ENCODE measurements around the gene HECW1.
"Not testable (repeated sequence)": the region's sequence is repeated elsewhere in the genome, so short reads cannot be mapped to it uniquely, and the experiment has no call there.

The HECW1 gene

GRCh38 chr7:43198599-43199090, 86.2 kb downstream of the HECW1 start:
- TF ChIP-seq CTCF (conservative IDR thresholded peaks at IDR 0.05; ENCODE audit: control insufficient read depth, insufficient read depth, low read depth, low read length) = no peak
- no peak overlapping the region for H3K4me3 ChIP-seq (ENCODE audit: control insufficient read depth, low read depth, low read length)
- no peak for DNase-seq (ENCODE audit: low read depth)

GRCh38 chr7:43199371-43200160, 87.1 kb downstream of the HECW1 start:
- TF ChIP-seq CTCF (conservative IDR thresholded peaks at IDR 0.05; ENCODE audit: control insufficient read depth, insufficient read depth, low read depth, low read length) = no peak
- peak; percentile 57 for DNase-seq (ENCODE audit: low read depth)
- H3K4me3 ChIP-seq (ENCODE audit: control insufficient read depth, low read depth, low read length) = no peak overlapping the region

GRCh38 chr7:43201912-43202311, 89.5 kb downstream of the HECW1 start:
- DNase-seq (ENCODE audit: low read depth) = peak; percentile 89
- no peak overlapping the region for H3K4me3 ChIP-seq (ENCODE audit: control insufficient read depth, low read depth, low read length)
- no peak for TF ChIP-seq CTCF (conservative IDR thresholded peaks at IDR 0.05; ENCODE audit: control insufficient read depth, insufficient read depth, low read depth, low read length)

- TF ChIP-seq CTCF (conservative IDR thresholded peaks at IDR 0.05; ENCODE audit: control insufficient read depth, insufficient read depth, low read depth, low read length) = no peak
- peak; percentile 84 for DNase-seq (ENCODE audit: low read depth)
- H3K4me3 ChIP-seq (ENCODE audit: control insufficient read depth, low read depth, low read length) = no peak overlapping the region
These were observed 91.6 kb downstream of the HECW1 start for GRCh38 chr7:43204081-43204480.

- TF ChIP-seq CTCF (conservative IDR thresholded peaks at IDR 0.05; ENCODE audit: control insufficient read depth, insufficient read depth, low read depth, low read length) = no peak
- H3K4me3 ChIP-seq (ENCODE audit: control insufficient read depth, low read depth, low read length) = no peak overlapping the region
- no peak for DNase-seq (ENCODE audit: low read depth)
These were observed 92.8 kb downstream of the HECW1 start for GRCh38 chr7:43205171-43205795.

- no peak for TF ChIP-seq CTCF (conservative IDR thresholded peaks at IDR 0.05; ENCODE audit: control insufficient read depth, insufficient read depth, low read depth, low read length)
- no peak overlapping the region for H3K4me3 ChIP-seq (ENCODE audit: control insufficient read depth, low read depth, low read length)
- DNase-seq (ENCODE audit: low read depth) = no peak
These were observed 95.8 kb downstream of the HECW1 start for GRCh38 chr7:43208242-43208641.

- DNase-seq (ENCODE audit: low read depth); H3K4me3 ChIP-seq (ENCODE audit: control insufficient read depth, low read depth, low read length): not testable (repeated sequence)
These were observed 98.1 kb downstream of the HECW1 start for GRCh38 chr7:43210539-43210938.

Measured in fibroblast of mammary gland (primary cell).